ENCODE results near the gene COTL1.
A peak's percentile ranks its signal among the peaks of the same experiment; 100 is the strongest.

The COTL1 gene

DNA sequence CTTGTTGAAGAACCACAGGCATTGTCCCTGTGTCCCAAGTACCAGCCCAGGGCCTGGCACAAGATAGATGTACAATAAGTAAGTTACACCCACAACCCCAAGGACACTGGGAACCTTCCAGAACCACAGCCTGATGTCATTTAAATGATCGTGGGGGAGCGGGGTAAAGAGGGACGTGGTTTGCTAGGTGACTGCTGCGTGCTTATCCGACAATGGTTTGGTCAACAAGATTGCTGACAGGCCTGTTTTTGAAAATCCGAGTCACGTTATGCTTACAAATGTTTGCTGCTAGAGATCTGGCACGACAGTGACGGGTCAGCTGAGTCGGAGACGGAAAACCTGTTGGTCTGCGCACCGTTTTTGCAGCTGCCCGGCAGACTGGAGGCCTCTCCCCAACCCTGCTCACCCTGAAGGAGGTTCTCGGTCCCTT lies 22.8 kb downstream of the COTL1 start:
- no peak for DNase-seq

DNA sequence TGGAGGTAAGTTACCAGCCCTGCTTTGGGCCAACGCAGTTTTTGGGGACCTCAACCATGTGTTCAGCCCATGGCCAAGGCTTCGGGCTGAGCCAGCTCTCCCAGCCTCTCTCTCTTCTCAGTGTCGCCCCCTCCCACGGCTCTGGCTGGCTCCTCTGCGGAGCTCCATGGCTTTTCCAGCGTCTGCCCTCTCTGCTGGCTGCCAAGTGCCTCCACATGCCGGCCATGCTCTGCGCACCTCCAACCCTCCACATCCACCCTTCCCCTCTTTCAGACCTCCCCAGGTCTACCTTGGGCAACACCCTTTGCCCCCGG lies 23.2 kb downstream of the COTL1 start:
- no peak for DNase-seq

DNA sequence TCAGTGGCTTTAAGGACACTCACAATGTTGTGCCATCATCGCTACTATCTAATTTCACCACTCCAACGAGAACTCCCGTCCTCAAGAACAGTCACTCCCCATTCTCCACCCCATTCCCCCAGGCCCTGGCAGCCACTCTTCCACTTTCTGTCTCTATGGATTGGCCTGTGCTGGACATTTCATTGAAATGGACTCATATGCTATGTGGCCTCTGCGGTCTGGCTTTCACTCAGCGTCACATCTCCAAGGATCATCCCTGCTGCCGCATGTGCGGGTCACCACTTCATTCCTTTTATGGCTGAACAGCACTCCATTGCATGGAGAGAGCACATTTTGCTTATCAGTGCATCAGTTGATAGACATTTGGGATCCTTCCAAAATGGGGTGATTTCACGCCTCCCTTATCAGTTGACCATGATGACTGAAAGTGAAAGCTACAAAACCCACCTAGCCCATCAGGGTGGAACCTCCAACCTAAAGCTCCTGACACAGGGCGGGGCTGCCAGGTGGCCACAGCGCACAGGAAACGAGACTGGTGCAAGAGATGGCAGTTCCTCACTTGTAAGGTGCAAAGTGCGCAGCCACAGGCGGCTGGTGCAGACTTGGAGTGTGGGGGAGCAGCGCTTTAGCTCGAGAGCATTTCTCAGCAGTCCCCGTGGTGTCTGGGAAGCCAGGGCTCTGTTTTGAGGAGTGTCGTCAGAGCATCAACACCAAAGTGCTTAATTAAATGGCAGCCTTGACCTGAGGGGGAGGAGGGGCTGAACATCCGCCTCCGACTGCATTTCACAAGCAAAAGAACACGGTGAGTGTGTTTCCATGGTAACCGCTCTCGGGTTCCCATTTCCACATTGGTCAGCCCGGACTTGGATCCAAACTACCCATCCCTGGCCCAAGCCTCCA lies 23.8 kb downstream of the COTL1 start:
- DNase-seq: peak; percentile 59

DNA sequence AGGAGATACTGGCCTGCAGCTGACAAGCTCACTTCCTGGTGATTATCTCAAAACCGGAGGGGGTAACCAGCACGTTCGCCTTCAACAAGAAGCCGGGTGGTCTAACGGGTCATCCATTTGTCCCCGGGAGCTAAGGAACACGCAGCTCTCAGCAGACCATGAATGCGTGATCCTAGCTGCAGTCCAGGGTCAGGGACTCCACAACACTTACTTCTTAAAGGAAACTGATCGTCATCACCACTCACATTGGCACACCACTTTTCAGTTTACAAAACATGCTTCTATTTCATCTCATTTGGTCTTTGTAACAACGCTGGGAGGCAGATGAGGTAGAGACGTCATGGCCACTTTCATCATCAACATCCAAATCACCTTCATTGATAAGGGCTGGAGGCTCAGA lies 25.2 kb downstream of the COTL1 start:
- no peak for DNase-seq

DNA sequence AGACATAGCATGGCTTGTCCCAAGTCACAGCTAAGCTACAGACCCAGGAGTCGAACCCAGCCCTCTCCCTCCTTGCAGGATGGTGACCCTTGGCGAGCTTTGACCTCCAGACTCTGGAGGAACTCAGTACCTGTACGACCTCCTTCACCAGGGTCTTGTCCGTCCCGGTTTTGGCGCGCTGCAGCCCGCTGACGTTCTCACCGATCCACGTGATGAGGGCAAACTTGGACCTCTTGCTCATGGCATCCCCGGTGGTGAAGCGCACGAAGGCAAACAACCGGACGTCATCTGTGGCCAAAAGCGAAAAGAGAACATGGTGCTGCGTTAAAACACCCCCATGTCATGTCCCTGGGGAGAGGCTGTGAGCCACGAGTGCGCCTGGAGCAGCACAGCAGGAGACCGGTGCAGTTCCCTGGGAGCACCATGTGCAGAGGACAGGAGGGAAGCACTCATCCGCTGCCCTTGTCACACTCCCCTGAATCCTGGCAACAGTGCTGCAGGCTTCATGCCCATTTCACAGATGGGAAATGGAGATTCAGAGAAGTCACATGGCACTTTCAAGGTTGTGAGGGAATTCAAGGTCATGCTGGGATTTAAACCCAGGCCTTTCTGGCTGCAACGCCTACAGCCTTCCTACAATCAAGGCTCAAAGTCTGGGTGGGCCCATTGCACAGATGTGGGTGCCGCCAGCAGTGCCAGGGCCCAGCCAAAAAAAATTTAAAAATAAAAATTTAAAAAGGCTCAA lies 27.7 kb downstream of the COTL1 start:
- DNase-seq: no peak

DNA sequence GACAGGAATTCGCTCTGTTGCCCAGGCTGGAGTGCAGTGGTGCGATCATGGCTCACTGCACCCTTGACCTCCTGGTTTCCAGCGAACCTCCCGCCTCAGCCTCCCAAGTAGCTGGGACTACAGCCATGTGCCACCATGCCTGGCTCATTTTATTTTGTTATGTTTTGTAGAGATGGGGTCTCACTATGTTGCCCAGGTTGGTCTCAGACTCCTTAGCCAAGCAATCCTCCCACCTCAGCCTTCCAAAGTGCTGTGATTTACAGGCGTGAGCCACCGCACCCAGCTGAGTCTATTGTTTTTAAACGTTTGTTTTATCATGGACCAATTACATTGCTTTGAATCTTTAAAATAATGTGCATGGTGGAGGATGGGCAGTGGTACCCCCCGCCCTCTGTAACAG lies 28.9 kb downstream of the COTL1 start:
- DNase-seq: no peak

DNA sequence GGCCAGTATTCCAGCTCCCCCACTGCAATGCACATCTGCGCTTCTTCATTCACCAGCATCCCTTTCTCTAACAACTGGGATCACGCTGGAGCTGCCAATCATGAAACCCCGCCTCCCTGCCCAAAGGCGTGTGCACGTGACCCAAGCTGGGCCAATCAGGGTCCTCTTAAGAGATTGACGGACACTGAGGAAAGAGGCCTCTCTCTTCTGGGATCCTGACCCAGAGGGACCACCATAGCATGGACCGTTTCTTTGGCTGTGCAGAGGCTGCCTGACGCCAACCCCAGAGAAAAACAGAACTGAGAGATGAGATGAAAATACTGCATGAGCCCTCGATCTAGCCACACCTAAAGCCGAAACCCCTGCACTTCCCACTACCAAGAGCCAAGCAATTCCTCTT lies 32.0 kb downstream of the COTL1 start:
- DNase-seq: no peak

DNA sequence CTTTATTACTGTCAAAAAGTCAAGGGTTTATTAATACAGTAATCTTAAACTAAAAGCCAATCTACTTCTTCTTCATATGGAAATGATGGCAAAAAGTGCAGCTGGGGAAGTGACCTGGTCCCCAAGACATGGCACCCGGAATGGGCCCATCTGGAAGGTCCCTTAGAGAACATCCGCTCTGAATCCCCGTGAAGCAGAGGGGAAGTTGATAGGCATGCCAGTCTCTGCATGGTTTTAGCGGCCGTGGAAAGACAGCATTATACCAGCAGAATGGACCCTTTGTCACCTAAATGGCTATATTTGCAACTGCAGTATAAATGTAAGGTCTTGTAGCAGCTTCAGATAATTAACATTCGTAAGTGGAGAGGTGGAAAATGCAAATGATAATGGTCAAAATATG lies 32.4 kb downstream of the COTL1 start:
- DNase-seq: no peak

DNA sequence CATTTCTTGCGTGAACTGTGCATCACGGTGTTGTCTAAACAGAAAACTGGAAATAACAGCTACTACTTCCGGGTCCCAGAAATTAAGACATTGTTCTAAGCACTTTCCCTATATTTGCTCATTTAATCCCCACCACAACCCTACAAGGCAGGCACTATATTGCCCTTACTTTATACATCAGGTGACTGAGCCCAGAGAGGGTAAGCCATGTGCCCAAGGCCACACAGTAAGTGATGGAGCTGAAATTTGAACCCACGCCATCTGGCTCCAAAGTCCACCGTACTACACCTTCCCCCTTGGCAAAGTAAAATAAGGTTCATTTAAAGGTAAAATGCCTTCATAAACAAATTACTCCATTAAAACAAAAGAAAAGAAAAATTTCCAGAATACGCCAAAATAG lies 33.2 kb downstream of the COTL1 start:
- no peak for DNase-seq

DNA sequence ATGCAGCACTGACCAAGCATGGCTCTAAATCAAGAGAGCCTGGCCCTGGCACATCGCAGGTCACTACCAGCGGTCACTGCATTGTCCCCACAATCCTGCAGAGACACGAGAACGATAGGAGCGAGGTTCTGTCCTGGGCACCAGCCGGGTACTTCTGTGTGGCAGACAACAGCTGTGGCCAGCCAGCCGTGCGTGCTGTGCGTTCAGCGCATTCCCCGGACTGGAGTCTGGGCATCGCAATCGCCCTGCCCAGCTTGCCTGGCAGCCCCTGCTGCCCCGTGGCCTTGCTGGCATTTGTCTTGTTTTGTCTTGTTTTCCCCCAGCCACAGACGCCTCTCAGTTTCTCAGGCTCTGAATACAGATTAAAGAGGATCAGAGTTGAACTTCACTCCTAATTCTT lies 33.9 kb downstream of the COTL1 start:
- DNase-seq: no peak

DNA sequence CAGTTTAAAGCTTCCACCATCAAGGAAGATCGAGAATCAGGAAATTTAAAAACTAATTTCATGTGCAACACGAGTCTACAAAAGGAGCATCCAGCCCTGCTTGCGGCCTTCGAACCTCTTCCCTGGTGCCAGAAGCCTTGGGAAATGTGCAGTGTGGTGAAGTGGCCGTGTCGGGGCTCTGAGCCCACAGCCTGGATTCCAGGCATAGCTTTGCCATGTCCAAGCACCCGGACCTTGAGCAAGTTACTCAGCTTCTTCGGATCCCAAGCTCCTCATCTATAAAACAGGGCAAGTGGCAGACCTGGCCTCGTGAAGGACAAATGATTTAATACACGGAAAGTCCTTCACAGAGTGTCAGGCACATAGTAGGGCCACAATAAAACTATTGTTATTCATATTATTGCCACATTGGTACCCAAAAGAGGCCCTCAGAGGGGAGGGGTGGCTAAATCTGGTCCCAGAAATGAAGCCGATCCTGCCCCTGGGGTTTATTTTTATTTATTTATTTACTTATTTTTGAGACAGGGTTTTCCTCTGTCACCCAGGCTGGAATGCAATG lies 34.8 kb downstream of the COTL1 start:
- no peak for DNase-seq

DNA sequence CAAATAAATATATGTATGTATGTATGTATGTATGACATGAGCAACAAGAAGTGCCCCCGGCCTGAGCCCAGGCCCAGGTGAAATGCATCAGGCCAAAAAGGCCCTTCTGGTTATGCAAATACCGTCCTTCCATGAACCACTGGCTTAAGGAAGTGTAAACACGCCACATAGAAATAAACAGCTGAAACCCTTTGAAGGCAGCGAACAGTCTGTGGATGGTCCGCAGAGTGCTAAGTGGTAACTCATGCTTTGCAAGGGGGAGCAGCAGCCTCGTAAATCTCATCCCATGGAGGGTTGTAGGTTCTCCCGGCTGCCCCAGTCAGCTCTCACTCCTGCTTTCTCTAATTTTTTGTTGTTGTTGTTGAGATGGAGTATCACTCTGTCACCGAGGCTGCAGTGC lies 36.7 kb downstream of the COTL1 start:
- no peak for DNase-seq

DNA sequence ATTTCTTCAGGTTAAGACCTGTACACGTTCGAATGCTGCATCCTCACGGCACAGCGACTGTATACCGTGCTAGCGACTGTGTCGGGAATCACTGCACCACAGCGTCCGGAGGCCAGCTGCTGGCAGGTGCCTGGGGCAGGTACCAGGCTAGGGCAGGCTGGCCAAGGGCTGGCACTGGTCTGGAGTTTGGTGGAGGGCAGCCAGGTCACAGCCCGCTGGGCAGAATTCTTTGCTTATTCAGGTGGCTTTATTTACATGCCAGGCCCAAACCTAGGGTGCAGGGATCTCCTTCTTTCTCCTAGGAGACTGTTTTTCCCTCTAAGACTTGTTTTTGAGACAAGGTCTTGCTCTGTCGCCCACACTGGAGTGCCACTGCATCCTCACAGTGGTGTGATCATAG lies 37.9 kb downstream of the COTL1 start:
- no peak for DNase-seq

DNA sequence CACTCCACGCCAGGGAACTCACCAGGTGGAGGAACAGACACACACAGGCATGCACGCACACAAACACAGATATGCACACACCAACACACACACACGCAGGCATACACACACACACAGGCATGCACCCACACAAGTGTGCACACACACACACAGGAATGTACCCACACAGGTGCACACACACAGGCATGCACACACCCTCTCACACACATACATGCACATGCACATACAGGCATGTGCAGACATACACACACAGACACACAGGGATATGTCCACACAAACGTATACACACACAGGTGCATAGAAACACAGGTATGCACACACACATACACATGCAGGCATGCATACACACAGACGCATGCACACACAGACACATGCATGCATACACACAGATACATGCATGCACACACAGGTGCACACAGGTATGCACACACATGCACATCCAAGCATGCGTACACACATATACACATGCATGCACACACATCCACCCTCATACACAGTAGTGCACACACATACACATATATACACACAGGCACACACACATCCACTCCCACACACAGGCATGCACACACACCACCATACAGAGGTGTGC lies 39.2 kb downstream of the COTL1 start:
- DNase-seq: no peak

DNA sequence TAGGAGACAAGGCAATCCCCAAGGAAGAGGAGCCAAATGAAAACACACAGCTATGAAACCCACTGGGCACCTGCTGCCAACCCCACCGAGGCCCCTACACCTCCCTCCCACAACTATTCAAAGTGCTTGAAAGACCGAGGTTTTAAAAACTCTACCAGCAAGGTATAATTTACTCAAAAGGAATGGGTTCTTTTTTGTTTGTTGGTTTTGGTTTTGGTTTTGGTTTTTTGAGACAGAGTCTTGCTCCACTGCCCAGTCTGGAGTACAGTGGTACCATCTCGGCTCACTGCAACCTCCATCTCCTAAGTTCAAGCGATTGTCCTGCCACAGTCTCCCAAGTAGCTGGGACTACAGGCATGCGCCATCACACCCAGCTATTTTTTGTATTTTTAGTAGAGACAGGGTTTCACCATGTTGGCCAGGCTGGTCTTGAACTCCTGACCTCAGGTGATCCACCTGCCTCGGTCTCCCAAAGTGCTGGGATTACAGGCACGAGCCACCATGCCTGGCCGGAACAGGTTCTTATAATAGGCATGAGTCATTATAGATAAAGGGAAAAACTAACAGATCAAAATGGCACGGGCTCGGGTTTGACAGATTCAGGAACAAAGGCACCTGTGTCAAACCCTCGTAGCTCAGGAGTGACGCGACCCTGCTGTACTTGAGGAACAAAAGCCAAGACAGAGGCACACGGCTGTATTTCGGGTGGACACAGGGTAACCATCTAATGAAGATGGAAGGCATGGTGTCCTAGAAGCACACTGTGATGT lies 40.7 kb downstream of the COTL1 start:
- DNase-seq: no peak

DNA sequence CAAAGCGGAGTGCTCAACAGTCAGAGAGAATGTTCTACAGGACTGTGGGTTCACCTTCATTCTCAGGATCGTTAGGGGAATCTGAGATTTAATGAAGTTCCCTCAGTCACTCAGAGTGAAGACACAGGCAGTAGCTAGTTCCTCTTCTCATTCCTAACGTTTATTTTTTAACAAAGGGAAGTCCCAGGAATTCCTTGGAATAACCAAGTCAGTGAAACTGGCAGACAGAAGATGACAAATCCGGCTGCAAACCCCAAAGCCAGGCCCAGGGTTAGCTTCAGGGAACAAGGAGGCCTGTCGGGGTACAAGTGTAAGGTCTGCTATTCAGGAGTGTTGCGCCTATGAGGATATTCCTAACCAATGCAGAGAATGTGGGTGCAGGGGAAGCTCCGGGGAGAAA lies 42.0 kb downstream of the COTL1 start:
- no peak for DNase-seq

DNA sequence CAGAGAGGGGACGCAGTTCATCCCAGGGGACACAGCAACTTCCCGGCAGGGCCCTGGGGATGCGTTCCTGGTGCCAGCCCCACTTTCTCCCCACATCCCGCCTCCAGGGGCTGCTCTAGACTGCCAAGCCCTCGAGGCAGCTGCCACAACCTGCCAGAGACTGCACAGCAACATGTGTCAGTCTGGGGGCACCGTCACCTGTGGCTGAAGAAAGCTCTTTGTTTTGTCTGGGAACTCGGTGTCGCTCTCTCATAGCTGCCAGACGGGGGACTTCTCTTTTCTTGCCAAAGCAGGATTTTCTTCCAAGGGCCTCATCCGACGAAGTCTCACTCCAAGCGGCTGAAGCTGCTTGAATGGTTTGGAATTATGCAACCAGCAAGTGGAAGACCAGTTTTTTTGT lies 43.7 kb downstream of the COTL1 start:
- no peak for DNase-seq

DNA sequence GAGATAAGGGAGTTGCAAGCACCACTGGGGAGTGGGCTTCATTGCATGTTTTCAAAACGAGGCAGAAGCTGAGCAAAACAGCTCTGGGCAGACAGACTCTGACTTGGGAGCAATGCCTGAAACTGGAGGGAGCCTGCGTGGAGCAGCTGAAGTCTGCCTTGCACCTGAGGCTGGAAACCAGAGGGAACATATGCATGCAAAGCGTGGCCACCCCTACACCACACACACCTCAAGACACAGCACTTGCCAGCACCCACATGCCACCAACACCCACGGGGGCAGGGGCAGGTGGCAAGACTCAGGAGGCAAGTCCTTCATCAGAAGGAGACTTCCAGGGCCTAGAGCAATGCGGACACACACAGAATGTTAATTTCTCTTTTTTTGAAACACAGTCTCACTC lies 45.8 kb downstream of the COTL1 start:
- DNase-seq: no peak

DNA sequence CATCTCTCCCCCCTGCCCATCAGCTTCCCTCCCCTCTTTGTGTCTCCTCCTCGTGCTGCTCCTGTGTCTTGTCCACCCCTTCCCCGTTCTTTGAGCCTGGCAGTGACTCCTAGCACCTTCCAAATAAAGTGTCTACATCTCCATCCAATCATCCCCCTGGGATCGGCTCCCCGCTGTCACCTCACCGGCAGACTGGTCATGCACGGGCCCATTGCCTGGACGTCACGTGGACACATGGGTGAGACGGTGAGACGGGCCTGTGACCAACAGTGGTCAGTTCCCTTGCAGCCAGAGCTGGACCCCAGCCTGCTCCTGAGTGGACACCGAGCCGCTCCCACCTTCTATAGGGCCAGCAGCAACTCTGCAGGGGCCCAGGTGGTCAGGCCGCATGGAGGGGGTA lies 46.4 kb downstream of the COTL1 start:
- no peak for DNase-seq

DNA sequence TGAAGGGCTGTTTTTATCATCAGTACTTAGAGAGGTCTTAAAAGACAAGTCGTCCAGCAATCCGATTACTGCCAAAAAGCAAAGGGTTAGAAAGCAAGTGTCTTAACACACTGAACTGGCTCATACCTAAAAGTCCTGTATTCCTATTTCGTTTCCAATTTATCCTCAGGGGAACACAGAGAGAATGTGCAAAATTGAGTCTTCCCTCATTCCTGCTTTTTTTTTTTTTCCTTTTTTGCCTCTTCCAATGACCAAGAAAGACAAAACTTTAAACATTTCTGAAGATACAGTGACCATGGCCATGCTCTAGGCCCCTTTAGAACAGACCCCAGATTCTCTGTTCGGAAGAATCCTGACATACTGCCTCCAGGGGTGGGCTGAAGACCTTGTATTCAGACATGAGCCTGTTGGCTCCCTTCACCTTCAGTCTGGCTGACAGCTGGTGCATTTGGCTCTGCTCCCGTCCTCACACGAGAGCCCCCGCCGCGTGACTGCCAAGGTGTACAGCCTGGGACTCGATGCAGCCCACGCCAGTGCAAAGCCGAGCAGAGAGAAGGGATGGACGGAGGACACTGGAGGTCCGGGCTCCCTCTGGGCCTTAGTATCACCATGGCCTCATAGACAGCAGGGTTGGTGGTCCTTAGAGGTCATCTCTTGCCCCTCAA lies 47.0 kb downstream of the COTL1 start:
- no peak for DNase-seq

DNA sequence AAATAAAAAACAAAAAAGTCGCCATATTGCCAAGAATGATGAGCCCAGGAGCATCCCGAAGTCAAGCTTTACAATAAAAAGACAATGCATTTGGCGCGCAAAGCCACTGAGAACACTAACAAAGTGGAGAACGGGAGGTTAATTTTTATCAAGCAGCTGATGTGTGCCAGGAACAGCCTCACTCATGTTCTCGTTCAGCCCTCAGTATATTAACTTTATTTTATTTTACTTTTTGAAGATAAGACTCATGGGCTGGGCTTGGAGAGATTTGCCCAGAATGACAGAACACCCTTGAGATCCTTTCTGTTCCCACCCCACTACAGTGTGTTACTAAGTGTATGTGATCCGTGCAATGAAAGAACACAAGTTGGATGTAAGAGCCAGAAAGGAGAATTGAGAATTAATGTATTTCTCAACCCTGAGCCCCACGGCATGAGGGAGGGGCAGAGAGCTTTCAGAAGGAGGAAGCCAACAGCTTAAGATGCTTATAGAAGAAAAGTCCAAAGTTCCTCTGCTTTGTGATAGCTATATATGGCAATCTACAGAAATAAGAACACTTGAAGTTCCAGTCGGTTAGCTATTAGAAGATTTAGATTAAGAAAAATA lies 48.4 kb downstream of the COTL1 start:
- DNase-seq: no peak

DNA sequence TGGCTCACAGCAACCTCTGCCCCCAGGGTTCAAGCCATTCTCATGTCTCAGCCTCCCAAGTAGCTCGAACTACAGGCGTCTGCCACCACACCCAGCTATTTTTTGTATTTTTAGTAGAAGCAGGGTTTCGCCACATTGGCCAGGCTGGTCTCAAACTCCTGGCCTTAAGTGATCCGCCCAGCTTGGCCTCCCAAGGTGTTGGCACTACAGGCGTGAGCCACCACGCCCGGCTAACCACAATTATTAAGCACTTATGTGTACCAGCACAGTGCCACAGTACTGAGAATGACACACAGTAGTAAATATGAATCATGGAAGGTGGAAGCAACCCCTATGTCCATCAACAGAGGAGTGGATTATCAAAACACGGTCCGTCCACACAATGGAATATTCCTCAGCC lies 49.8 kb downstream of the COTL1 start:
- no peak for DNase-seq
